HPDE6-E6E7 (cell line): ENCODE results near the gene ONECUT3.

Experiments
- DNase-seq: peaks from one replicate; pipeline ENCODE4 v3.0.0; 2011; ENCODE audit warnings: missing footprints; ENCODE audit errors: extremely low spot score

The ONECUT3 gene

DNA sequence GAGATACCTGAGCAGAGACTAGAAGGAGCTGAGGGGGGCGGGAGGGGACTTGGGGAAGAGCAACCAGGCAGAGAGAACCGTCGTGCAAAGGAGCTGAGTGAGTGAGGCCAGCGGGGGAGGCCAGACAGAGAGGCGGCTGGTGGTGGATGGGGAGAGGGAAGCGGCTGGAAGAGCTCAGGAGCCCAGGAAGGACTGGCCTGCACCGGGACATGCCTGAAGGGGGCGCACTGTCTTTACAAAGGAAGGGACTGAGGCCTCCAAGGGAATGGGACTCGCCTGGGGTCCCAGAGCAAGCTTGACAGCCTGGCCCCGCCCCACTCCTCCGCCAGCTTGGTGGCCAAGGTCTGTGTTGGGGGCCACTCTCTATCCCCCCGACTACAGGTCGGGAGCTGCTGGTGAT lies 14.9 kb downstream of the ONECUT3 start:
- DNase-seq, result no peak

DNA sequence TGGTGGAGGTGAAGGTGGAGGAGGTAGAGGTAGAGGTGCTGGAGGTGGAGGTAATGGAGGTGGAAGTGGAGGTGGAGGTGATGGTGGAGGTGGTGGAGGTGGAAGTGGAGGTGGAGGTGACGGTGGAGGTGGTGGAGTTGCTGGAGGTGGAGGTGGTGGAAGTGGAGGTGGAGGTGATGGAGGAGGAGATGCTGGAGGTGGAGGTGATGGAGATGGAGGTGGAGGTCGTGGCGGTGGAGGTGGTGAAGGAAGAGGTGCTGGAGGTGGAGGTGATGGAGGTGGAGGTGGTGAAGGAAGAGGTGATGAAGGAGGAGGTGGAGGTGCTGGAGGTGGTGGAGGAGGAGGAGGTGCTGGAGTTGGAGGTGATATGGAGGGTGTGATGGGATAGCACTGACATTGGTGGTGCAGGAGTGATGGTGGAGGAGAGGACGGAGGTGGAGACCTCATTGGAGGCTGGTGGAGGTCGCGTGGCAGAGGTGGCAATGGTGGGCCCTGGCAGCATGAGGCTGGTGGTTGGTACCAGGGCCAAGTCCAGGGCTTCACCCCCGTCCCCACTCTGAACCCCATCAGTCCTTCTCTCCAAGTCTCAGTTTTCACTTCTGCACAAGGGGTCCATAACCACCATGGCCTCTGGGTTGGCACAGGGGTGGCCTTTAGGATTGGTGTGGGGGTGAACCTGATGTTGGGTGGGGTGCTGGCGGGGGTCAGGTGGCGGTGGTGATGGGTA lies 15.8 kb downstream of the ONECUT3 start:
- no peak for DNase-seq

DNA sequence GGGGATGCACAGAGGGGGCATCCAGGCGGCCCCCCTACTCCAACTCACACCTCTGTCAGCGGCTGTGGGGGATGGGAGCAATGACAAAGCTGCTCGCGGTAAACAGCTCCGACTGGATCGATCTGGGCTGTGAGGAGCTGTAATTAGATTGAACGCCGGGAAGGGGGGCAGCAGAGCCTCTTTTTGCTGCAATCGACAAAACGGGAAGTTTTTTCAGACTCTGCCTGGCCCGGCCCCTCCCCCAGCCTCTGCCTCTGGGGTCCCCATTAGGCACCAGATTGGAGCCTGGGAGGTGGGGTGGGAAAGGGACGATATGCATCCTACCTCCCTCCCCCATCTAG lies 16.3 kb downstream of the ONECUT3 start:
- DNase-seq, result no peak

DNA sequence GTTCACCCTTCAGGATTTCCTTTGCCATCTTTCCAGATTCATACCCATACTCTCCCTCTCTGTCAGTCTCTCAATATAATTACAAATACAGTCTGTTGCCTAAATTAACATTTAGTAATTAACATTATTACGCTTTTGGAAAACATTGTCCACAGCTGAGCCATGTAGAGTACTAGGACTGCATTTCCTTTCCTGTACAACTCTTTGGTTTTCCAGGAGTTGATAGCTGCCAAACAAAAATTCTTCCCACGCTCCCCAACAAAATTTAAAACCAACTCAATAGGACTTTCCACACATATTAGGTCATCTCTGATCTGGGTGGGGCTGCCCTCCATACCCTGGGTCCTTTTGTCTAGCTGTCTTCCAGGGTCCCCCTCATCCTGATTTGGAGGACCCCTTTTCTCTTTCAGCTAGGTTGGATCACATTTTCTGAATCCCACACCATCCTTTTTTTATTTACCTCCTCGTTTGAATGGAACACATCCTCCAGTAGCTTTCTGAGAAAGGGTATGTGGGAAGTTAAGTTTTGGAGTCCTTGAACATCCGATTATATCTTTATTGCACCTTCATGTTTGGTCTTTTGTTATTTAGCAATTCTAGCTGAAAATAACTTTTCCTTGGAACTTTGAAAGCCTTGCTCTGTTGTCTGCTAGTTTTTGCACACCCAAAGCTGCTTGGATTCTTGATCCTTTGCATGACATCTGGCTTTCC lies 17.7 kb downstream of the ONECUT3 start:
- DNase-seq, result no peak

DNA sequence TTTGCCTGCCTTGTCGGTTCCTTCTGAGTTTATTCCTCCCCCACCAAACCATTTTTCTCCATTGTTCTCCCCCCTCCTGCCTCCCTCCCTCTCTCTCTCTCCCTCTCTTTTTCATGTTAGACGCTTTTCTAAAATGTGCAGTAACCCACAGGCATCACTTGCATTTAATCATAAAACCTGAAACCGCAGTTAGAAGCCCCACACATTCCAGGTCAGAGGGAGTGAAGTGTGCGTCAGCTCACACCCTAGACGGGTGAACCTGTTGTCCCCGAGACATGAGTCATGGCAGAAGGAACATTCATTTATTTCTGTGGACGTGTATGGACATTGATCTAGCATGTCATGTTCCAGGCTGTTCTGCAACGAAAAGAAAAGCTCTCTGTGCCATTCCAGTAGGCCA lies 19.9 kb downstream of the ONECUT3 start:
- peak; percentile 95 for DNase-seq

DNA sequence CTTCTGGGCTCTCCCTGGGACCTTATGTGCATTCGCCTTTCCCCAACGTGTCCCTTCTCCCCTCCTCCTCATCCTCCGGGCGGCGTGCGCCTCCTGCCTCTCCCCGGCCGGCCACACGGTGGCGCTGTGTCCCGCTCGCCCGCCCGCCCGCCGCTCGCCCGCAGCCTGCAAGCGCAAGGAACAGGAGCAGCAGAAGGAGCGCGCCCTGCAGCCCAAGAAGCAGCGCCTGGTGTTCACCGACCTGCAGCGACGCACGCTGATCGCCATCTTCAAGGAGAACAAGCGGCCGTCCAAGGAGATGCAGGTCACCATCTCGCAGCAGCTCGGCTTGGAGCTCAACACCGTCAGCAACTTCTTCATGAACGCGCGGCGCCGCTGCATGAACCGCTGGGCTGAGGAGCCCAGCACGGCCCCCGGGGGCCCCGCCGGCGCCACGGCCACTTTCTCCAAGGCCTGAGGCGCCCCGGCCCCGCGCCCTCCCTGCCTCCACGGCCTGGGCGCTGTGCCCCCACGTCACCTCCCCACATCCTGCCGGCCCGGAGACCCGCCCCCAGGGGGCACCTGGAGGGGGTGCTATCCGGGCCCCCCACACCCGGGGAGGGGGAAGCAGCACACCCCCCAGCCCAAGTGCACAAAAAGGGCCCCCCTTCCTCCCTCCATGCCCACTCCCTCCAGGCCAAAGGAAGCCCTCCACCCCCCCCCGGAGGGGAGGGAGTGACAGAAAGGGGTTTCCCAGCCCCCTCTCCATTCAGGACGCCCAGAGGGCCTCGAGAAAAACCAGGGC lies 21.9 kb downstream of the ONECUT3 start:
- no peak for DNase-seq

DNA sequence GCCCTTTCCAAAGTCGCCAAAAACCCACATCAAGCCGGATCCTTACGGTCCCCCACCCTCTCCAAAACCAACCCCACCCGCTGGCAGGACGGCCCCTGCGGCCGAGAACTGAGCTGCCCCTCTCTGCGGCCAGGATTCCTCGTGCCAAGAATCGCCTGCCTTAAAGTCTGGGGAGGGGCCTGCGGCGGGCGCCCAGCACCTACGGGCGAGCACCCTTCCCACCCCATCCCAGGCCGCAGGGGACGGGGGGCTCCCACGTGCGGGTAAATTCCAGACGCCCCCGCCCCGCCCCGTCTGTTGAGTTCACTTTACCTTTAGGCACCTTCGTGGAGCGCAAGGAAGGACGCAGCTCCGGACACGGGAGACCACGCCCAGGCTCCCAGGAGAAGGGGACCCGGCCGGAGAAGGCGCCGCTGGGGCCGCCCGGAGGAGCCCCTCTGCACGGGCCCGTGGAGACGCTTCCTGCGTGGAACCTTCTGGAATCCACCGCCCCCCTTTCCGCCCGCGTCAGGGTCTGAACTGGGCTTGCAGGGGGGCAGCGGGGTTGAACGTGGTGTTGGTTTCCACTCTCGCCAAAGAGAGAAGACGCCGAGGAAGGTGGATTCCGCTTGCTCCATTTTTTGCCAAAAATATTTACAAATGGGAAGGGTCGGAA lies 22.8 kb downstream of the ONECUT3 start:
- no peak for DNase-seq

DNA sequence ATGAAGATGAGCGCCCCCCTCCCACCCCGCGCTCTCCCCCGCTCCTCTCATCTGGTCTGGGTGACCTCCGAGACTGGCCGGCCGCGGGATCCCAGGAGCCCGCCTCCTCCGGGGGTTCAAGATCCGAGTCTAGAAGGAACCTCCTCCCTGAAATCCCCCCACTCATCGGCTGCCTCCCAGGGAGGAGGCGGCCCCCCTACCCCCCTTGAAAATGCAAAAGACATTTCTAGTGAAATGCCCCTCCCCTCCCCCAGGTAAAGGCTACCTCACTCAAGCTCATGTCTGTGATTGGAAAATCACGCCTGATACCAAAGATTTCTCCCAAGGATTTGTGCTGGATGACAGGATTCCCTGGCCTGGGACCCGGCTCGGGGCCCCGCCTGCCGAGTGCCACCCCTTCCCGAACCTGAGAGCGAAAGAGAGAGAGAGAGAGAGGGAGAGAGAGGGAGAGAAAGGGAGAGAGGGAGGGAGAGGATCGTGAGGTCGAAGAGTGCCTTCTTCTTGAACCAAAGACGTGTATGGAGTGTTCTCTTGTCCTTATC lies 23.4 kb downstream of the ONECUT3 start:
- no peak for DNase-seq

DNA sequence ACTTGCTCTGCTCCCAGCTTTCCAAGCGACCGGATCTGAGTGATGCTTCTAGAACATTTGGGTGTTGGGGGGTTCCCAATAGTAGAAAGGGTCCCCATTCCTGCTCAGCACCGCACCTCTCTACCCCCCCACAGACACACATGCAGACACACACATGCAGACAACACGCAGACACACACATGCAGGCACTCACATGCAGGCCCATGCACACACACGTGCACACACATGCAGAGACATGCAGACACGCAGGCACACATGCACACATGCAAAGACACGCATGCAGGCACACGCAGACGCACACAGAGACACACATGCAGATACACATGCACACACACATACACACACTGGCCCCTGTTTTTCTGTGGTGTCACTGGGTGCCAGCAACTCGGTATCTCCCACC lies 23.8 kb downstream of the ONECUT3 start:
- no peak for DNase-seq

DNA sequence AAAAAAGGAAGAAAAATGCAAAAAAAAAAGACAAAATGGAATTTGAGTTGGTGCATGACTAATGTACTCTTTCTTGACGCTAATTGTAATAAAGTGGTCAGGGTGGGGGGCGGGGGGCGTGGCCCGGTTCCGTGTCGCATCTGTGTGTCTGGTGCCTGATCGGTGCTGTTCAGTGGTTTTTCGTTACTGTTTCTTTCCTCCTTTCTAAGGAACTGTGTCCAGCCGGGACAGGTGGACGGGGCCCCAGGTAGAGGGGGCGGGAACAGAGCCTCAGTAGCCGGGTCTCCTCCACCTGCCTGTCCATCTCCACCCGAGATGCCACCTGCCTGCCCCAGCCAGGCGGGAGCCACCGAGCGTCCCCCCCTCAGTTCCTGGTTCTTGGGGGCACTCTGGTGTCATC lies 26.3 kb downstream of the ONECUT3 start:
- no peak for DNase-seq

DNA sequence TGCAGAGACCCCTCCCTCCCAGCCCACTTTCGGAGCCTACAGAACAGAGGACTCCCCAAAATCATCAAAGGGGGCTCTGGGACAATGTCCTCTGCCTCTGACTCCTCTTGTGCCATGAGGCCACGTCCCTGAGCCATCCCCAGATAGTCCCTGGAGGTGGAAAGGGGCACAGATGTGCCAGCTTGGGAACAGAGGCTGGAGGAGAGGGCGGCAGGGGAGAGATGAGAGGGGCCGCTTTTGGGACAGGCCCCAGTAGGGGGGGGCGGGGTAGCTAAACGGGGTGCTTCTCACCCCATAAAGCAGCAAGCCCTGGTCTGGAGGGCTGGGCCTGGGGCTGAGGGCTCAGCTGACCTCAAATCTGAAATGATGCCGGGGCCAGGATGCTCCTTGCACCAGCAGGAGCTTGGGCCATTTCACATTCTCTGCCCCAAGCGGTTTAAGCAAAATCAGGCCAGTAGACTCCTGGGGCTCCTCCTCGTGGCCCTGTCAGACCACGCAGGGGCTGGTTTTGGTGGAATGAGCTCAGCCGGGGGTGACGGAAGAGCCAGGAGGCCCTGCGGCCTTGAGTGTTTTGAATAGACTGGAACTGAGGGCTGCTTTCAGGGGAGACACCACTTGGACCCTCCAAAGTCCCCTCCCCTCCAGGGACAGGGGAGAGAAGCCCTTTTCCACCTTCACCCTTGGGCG lies 27.1 kb downstream of the ONECUT3 start:
- DNase-seq, result no peak

DNA sequence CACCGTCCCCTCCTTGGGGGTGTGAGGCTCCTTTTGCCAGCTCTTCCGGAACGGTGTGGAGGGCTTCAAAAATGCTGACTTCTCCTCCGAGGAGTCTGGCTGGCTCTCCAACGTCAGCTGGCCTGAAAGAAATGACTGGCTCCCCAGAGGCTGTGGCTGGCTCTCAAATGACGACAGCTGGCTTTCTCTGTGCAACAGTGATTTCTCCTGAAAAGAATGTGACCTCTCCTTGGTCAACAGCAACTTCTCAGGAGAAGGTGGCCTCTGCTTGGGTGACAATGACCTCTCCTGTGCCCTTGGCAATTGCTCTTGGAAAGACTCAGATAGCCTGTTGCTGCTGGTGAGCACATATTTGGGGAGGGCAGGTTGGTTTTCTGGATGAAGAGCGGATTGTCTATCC lies 29.2 kb downstream of the ONECUT3 start:
- no peak for DNase-seq

DNA sequence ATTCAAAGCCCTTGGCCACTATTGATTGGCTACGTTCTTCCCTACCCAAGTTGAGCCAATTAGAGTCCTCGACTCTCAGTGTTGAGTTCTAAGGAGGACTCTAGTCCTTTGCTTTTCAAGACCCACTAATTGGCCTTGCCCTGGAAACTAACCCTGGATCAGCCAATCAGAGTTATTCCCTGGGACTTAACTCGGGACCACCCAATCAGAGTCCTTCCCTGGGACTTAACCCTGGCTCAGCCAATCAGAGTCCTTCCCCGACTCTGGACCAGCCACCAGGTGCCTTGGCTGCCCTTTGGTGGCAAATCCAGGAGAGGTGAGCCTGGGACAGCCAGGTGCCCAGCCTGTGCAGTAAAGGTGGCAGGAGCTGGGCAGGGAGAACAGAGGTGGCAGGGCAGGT lies 30.0 kb downstream of the ONECUT3 start:
- no peak for DNase-seq

DNA sequence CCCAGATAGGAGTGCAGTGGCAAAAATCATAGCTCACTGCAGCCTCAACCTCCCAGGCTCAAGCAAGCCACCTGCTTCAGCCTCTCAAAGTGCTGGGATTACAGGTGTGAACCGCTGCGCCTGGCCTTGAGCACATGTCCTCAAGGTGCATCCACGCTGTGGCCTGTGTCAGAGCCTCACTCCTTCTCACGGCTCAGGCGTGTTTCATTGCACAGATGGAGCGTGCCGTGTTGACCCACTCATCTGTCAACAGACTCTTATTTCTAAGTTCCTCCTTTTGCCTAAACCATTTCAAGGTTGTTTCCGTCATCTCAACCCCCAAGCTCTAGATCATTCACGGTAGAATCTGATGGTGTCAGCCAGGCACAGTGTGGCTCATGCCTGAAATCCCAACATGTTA lies 30.6 kb downstream of the ONECUT3 start:
- no peak for DNase-seq

DNA sequence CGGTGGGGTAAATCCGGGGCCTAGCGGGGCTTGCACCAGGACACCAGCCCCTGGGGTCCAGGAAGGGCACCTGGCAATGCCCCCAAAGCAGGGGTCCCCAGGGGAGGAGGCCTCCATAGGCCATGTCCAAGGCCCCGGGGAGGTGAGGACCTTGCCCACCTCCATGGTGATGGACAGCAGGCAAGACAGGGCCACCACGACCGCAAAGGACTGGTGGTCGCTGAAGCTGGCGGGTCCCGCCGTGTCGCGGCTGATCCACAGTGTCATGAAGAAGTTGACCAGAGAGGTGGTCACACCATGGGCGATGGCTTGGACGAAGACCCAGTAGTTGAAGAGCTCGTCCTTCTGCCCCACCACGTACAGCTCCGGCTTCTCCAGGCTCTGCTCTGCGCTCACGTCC lies 32.0 kb downstream of the ONECUT3 start:
- no peak for DNase-seq

DNA sequence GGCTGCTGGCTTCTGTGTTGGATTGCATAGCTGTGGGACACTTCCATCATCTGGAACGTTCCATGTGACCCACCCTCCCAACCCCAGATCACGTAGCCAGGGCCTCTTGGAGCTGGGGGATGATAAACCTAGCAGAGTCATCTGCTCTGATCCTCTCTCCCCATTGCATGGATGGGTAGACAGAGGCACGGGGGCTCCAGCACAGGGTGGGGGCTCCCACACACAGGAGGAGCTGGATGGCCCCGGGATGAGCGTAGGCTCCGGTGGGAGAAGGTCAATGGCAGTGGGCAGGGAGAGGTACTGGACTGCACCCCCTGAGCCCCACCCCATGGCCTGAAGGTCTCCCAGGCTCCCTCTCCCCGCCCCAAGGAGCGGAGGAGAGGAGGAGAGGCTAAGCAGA lies 33.4 kb downstream of the ONECUT3 start:
- DNase-seq, result no peak

DNA sequence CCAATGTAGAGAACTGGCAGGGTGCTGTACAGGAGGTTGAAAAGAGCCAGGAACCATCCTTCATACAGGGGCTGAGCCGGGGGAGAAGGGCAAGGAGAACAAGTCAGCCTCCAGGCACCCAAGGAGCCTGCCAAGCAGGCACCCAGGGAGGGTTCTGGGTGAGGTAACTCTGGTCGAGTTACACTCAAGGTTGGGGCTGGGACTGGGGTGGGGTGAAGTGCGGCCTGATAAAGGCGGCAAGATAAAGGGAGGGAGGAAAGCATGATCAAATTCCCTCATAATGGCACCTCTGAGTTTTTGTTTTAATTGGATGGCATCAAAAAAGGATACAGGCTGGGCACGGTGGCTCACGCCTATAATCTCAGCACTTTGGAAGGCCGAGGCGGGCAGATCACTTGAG lies 33.8 kb downstream of the ONECUT3 start:
- no peak for DNase-seq

DNA sequence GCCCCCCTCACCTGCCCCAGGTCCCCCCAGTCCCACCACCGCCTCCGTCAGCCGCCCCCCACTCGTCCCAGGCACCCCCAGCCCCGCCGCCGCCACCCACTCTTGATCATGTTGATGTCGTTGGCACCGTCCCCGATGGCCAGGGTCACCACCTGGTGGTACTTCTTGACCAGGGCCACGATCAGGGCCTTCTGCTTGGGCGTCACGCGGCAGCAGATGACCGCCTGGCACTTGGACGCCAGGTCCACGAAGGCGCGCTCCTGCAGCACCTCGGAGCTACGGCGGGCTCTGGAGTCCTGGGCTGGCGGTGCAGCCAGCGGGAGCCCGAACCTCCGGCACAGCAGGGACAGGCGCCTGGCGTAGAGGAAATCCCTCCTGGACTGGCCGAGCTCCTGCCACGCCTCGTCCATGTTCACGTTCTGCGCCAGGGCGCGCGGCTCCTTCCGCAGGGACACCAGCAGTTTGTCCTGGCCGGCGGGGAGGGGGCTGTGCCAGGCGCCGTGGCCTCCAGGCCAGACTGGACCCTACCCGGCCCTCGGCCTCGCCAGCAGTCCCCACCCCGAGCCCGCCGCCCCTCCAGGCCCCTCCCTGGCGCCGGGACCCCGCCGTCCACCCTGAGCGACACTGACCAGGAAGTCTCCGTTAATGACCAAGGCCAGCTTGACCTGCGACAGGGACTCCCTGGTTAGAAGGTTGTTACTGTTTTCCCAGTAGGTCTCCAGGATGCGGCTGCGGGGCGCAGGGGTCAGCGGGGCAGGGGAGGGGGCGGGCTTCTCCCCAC lies 36.1 kb downstream of the ONECUT3 start:
- no peak for DNase-seq

DNA sequence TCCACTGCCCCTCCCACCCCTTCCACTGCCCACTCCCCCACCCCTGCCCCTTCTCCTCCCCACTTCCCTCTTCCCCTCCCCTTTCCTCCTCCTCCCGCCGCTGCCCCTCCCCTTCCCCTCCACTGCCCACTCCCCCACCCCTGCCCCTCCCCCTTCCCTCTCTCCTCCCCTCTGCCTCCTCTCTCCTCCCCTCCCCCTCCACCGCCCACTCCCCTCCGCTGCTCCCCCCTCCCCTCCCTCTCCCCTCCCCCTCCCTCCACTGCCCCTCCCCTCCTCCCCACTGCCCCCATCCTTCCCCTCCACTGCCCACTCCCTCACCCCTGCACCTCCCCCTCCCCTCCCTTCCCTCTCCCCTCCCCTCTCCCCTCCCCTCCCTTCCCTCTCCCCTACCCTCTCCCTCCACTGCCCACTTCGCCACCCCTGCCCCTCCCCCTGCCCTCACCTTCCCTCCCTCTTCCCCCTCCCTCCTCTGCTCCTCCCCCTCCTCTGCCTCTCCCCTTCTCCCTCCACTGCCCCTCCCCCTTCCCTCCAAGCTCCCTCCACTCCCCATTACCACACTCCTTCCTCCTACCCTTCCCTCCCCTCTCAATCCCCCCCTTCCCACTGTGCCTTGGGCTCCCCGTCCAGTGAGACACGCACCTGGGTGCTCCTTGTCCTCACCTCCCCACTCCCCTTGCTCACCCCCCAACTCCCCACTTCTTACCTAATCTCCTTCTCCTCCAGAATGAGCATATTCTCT lies 36.9 kb downstream of the ONECUT3 start:
- no peak for DNase-seq

DNA sequence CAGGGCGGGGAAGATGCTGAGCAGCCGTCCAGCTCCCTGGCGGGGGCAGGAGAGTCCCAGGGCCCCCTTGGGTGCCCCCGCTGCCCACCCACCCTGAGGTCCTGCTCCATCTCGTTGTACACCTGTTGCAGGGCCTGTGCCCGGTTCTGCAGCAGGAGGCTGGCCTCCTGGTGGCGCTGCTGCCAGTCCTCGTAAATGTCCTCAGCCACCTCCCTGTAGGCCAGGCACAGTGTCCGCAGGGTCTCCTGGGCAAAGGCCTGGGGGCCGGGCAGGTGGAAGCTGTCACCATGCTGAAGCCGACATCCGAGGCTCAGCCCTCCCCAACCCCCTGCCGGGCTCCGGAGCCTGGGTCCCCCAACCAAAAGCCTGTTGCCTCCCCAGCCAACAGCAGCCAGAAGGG lies 38.6 kb downstream of the ONECUT3 start:
- no peak for DNase-seq
